Endothelial cell of umbilical vein (primary cell): ENCODE results near the gene FIS1.

Source experiments
- EZH2 ChIP-seq: IDR thresholded peaks from 2 replicates; pipeline ENCODE4 v1.6.1; 2012; ENCODE audit warnings: borderline replicate concordance, low read depth, mild to moderate bottlenecking, moderate library complexity, low read length, inconsistent platforms; ENCODE audit not compliant: severe bottlenecking
- FOS ChIP-seq: IDR thresholded peaks from 2 replicates; pipeline ENCODE4 v1.6.1; 2011; ENCODE audit warnings: mild to moderate bottlenecking, low read length, moderate library complexity, borderline replicate concordance; ENCODE audit not compliant: insufficient read depth
- GATA2 ChIP-seq: IDR thresholded peaks from 2 replicates; pipeline ENCODE4 v1.7.0; 2011; ENCODE audit warnings: low read depth, mild to moderate bottlenecking, moderate library complexity, mixed read lengths, low read length; ENCODE audit not compliant: insufficient read length, insufficient read depth
- JUN ChIP-seq: IDR thresholded peaks from 2 replicates; pipeline ENCODE4 v1.6.1; 2011; ENCODE audit warnings: borderline replicate concordance, low read depth; ENCODE audit not compliant: insufficient read length, insufficient read depth
- MYC ChIP-seq: IDR thresholded peaks from one replicate; pipeline ENCODE4 v1.6.1; 2011; ENCODE audit warnings: mild to moderate bottlenecking, low read depth, low read length
- POLR2A ChIP-seq: IDR thresholded peaks from 2 replicates; pipeline ENCODE4 v1.6.1; 2012; ENCODE audit warnings: low read depth, mild to moderate bottlenecking, control low read depth, low read length
- POLR2AphosphoS5 ChIP-seq: IDR thresholded peaks from 2 replicates; pipeline ENCODE4 v1.6.1; 2012; ENCODE audit warnings: low read depth, mild to moderate bottlenecking, control low read depth, low read length, moderate library complexity; ENCODE audit not compliant: insufficient read depth
- TF ChIP-seq, protein P1 (sequence below), 2 donors: IDR thresholded peaks; 1 replicate in 1 of 2; 2 replicates in 1 of 2; pipeline ENCODE4 v1.5.1; 2011; ENCODE audit warnings: low read length in 2 of 2, mild to moderate bottlenecking in 2 of 2, moderate library complexity in 2 of 2, control low read depth in 1 of 2, inconsistent platforms in 1 of 2, low read depth in 1 of 2; ENCODE audit not compliant: insufficient read depth in 1 of 2; ENCODE audit errors: extremely low read depth in 1 of 2
- TF ChIP-seq, protein P2 (sequence below): IDR thresholded peaks from 2 replicates; pipeline ENCODE4 v1.6.1; 2011; ENCODE audit not compliant: insufficient read depth, insufficient read length

GRCh38 chr7:101238226-101239182 lies 6.4 kb downstream of the FIS1 start:
- TF ChIP-seq EZH2 (no peak), POLR2A (no peak), FOS (no peak), MYC (no peak), GATA2 (no peak), POLR2AphosphoS5 (no peak), JUN (no peak)
- TF ChIP-seq, protein P1, sequence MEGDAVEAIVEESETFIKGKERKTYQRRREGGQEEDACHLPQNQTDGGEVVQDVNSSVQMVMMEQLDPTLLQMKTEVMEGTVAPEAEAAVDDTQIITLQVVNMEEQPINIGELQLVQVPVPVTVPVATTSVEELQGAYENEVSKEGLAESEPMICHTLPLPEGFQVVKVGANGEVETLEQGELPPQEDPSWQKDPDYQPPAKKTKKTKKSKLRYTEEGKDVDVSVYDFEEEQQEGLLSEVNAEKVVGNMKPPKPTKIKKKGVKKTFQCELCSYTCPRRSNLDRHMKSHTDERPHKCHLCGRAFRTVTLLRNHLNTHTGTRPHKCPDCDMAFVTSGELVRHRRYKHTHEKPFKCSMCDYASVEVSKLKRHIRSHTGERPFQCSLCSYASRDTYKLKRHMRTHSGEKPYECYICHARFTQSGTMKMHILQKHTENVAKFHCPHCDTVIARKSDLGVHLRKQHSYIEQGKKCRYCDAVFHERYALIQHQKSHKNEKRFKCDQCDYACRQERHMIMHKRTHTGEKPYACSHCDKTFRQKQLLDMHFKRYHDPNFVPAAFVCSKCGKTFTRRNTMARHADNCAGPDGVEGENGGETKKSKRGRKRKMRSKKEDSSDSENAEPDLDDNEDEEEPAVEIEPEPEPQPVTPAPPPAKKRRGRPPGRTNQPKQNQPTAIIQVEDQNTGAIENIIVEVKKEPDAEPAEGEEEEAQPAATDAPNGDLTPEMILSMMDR (IDR thresholded peaks at IDR 0.05; ENCODE audit: extremely low read depth in 1 of 2, insufficient read depth in 1 of 2, low read depth in 1 of 2, low read length in 2 of 2), result no peak
- TF ChIP-seq, protein P2, sequence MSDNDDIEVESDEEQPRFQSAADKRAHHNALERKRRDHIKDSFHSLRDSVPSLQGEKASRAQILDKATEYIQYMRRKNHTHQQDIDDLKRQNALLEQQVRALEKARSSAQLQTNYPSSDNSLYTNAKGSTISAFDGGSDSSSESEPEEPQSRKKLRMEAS, result no peak
